Cardiac fibroblast (primary cell): ENCODE measurements around the gene PCED1B.

Experiments
- DNase-seq, 2 donors: peaks; one replicate each; pipeline versions ENCODE4 v3.0.0 to v3.0.0-alpha.2; 2010; ENCODE audit warnings: low read depth in 2 of 2
- H3K4me3 ChIP-seq, 2 donors: replicated peaks in 1 of 2; 1 replicate in 1 of 2; 2 replicates in 1 of 2; pipeline ENCODE4 v1.5.1; 2011; ENCODE audit warnings: low read depth in 2 of 2, low read length in 2 of 2, mild to moderate bottlenecking in 2 of 2, moderate library complexity in 1 of 2
- TF ChIP-seq, protein P1 (sequence below): IDR thresholded peaks from one replicate; pipeline ENCODE4 v1.5.1; 2011; ENCODE audit warnings: low read depth, mild to moderate bottlenecking, low read length, inconsistent platforms

The PCED1B gene

DNA sequence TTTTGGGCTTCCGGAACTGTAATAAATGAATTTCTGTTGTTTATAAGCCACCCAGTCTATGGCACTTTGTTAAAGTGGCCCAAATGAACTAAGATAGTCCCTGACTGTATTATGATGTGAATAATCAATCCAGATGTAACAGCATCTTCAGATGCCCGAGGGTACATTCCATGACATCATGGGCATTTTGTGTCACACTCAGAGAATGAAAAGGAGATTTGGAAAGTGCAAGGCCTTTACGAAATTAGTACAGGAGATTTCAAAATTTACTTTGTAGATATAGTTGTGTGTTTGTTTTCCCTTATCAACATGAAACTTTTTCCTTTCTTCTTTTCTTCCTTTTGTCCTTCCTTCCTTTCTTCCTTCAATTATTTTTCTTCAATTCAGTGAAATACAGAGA is 54.6 kb downstream of the PCED1B start:
- no peak for DNase-seq
- no peak overlapping the region for H3K4me3 ChIP-seq
- TF ChIP-seq, protein P1, sequence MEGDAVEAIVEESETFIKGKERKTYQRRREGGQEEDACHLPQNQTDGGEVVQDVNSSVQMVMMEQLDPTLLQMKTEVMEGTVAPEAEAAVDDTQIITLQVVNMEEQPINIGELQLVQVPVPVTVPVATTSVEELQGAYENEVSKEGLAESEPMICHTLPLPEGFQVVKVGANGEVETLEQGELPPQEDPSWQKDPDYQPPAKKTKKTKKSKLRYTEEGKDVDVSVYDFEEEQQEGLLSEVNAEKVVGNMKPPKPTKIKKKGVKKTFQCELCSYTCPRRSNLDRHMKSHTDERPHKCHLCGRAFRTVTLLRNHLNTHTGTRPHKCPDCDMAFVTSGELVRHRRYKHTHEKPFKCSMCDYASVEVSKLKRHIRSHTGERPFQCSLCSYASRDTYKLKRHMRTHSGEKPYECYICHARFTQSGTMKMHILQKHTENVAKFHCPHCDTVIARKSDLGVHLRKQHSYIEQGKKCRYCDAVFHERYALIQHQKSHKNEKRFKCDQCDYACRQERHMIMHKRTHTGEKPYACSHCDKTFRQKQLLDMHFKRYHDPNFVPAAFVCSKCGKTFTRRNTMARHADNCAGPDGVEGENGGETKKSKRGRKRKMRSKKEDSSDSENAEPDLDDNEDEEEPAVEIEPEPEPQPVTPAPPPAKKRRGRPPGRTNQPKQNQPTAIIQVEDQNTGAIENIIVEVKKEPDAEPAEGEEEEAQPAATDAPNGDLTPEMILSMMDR = no peak

DNA sequence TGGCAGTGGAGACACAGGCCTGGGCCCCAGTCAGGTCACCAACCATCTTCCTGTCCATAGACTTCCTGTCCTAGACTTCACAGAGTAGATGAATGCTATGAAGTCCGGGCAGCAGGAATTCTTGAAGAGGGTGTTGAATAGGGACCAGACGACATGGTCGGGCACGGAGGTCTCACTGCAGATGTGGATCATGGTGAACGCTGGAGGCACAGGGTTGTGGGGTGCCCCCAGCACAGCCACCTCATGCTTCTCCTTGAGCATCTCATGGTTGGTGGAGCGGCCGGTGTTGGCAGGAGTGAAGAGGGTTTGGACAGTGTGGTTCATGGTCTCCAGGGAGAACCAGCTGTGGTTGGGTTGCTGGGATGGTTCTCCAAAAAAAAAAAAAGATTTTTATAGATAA is 56.2 kb downstream of the PCED1B start:
- TF ChIP-seq, protein P1 = no peak
- DNase-seq = no peak

DNA sequence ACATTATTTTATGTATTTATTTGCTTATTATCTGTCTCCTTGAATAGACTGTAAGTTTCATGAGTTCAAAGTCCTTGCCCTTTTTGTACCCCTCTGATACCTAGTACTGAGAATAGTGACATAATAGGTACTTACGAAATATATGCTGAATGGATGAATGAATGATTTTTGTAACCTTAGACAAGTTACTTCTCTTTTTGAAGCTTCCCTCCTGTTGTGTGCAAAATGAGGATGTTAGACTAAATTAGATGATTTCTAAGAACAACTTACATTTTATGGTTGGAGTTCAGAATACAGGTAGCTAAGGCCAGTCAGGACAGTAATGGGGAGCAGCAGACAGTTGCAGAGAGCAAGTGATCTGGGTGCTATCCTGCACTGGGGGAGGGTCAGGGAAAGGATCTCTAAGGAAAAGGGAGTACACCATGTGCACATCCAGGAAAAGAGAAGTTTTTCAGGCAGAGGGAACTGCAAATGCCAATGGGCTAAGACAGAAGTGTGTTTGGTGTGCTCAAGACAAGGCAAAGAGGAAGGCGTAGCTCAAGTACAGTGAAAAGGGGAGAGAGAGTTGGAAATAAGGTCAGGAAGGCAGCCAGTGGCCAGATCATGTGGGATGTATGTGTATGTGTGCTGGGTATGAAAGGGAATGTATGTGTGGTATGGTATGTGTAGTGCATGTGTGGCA is 59.7 kb downstream of the PCED1B start:
- no peak for DNase-seq
- no peak overlapping the region for H3K4me3 ChIP-seq
- TF ChIP-seq, protein P1 = no peak

More for the DNA sequence above, 56.2 kb downstream of the PCED1B start:
- no peak overlapping the region for H3K4me3 ChIP-seq

DNA sequence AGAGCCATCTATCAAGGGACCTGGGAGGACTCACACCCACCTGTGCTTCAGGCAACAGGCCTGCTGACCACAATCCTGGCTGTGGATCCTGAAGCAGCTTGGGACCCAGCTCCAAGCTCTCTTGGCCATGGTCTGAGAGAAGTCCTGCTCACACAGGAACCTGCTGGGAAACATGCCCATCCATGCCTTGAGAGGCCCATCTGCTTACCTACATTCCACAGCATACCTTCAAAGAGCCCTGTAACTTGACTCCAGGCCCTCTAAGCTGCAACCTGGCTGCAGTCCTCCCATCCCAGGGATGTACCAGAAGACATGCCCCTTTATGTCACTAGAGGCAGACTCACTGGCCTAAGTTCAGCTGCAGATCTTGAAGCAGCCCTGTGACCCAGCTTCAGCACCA is 62.0 kb downstream of the PCED1B start:
- H3K4me3 ChIP-seq = no peak overlapping the region
- TF ChIP-seq, protein P1 = no peak
- no peak for DNase-seq

DNA sequence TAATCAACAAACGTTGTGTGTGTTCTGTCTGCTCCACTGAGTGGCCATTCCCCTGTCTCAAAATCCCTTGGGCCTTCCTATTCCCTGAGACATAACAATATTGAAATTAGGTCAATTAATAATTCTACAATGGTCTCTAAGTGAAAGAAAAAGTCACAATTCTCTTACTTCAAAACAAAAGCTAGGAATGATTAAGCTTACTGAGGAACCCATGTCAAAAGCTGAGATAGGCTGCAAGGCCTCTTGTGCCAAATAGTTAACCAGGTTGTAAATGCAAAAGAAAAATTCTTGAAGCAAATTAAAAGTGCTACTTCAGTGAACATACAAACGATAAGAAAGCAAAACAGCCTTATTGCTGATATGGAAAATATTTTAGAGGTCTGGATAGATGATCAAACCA is 65.3 kb downstream of the PCED1B start:
- DNase-seq = no peak
- TF ChIP-seq, protein P1 = no peak
- H3K4me3 ChIP-seq = no peak overlapping the region

DNA sequence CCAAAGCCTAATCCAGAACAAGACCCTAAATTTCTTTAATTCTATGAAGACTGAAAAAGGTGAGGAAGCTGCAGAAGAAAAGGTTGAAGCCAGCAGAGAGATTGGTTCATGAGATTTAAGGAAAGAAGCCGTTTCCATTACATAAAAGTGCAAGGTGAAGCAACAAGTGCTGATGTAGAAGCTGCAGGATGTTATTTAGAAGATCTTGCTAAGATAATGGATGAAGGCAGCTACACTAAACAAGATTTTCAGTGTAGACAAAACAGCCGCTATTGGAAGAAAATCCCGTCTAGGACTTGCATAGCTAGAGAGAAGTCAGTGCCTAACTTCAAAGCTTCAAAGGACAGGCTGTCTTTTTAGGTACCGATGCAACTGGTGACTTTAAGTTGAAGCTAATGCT is 65.8 kb downstream of the PCED1B start:
- TF ChIP-seq, protein P1 = no peak
- no peak for DNase-seq
- H3K4me3 ChIP-seq = no peak overlapping the region

DNA sequence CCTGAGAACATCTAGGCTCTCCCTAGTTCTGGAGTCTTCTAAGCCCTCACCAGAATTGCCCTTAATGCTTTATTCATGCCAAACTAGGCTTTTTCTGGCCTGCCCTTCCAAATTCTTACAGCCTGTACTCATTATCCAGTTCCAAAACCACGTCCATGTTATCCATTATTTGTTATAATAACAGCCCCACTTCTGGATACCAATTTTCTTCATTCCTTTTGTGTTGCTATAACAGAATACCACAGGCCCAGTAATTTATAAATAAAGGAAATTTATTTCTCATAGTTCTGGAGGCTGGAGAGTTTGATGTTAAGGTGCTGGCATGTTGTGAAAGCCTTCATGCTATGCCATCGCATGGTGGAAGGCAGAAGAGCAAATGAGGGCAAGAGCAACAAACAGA is 68.3 kb downstream of the PCED1B start:
- TF ChIP-seq, protein P1 = no peak
- DNase-seq = no peak
- no peak overlapping the region for H3K4me3 ChIP-seq
